ENCODE data around the gene HDAC1. TPM values are rescaled to one million over a fixed set of nuclear protein-coding genes. Genes with fewer than 3 reads are reported as not detected.
A peak's percentile ranks its signal among the peaks of the same experiment; 100 is the strongest.

HDAC1 gene
- total RNA-seq, 4 donors from 2014 or later = 40.4 to 51.6 (median 47.1) TPM

- 84 to 88% methylated on average over 12 of the region's 12 CpGs for WGBS, 2 donors
- DNase-seq (ENCODE audit: low spot score in 2 of 2) = no peak
- H3K27ac ChIP-seq = no peak overlapping the region
- peaks cover 0 to 11% (median 7%) of the 10 kb centered on the region in 4 donors for H3K4me1 ChIP-seq
- H3K27me3 ChIP-seq = no peaks in the 10 kb centered on the region
- H3K36me3 ChIP-seq = peaks cover 3 to 76% (median 5%) of the 10 kb centered on the region in 3 donors
- H3K9me3 ChIP-seq = no peaks in the 10 kb centered on the region
- H3K4me3 ChIP-seq = no peak overlapping the region
- TF ChIP-seq EP300 (IDR thresholded peaks at IDR 0.05) (no peak), POLR2A (IDR thresholded peaks at IDR 0.05) (no peak), CTCF (IDR thresholded peaks at IDR 0.05) (no peak)
Measured at GRCh38 chr1:32330558-32331151, 38.8 kb downstream of the HDAC1 start.

GRCh38 chr1:32331549-32331948 is 39.7 kb downstream of the HDAC1 start:
- Histone ChIP-seq H3K4me3 (no peak overlapping the region), H3K27ac (no peak overlapping the region), H3K36me3 (peaks cover 3 to 67% (median 5%) of the 10 kb centered on the region in 3 donors), H3K4me1 (peaks cover 0 to 17% (median 11%) of the 10 kb centered on the region in 4 donors), H3K9me3 (no peaks in the 10 kb centered on the region), H3K27me3 (no peaks in the 10 kb centered on the region)
- 89 to 91% methylated on average over 12 of the region's 12 CpGs for WGBS, 2 donors
- DNase-seq (ENCODE audit: low spot score in 2 of 2) = no peak
- TF ChIP-seq POLR2A (IDR thresholded peaks at IDR 0.05) (no peak), EP300 (IDR thresholded peaks at IDR 0.05) (no peak), CTCF (IDR thresholded peaks at IDR 0.05) (no peak)

- Histone ChIP-seq H3K4me1 (peaks cover 0 to 27% (median 20%) of the 10 kb centered on the region in 4 donors), H3K27ac (peak overlapping the region in 2 of 4 donors; percentile 6 to 91), H3K36me3 (peaks cover 1 to 58% (median 5%) of the 10 kb centered on the region in 3 donors), H3K9me3 (no peaks in the 10 kb centered on the region), H3K27me3 (no peaks in the 10 kb centered on the region), H3K4me3 (no peak overlapping the region)
- 58 to 69% methylated on average over 3 of the region's 3 CpGs for WGBS, 2 donors
- DNase-seq (ENCODE audit: low spot score in 2 of 2) = no peak
- TF ChIP-seq POLR2A (IDR thresholded peaks at IDR 0.05) (no peak), CTCF (IDR thresholded peaks at IDR 0.05) (no peak), EP300 (IDR thresholded peaks at IDR 0.05) (no peak)
Measured at GRCh38 chr1:32332290-32333079, 40.6 kb downstream of the HDAC1 start.

GRCh38 chr1:32333251-32333963 is 41.5 kb downstream of the HDAC1 start:
- Histone ChIP-seq H3K36me3 (peaks cover 0 to 49% (median 5%) of the 10 kb centered on the region in 3 donors), H3K27me3 (no peaks in the 10 kb centered on the region), H3K4me1 (peaks cover 0 to 35% (median 29%) of the 10 kb centered on the region in 4 donors), H3K4me3 (no peak overlapping the region), H3K9me3 (no peaks in the 10 kb centered on the region), H3K27ac (peak overlapping the region in 2 of 4 donors; percentile 6 to 91)
- TF ChIP-seq POLR2A (IDR thresholded peaks at IDR 0.05) (no peak), EP300 (IDR thresholded peaks at IDR 0.05) (no peak), CTCF (IDR thresholded peaks at IDR 0.05) (no peak)
- no peak for DNase-seq (ENCODE audit: low spot score in 2 of 2)
- WGBS, 2 donors = 66 to 68% methylated on average over 3 of the region's 3 CpGs
